GM13977 (cell line): ENCODE data around the gene SYT17.

ENCODE experiments used
- DNase-seq: peaks from one replicate; pipeline ENCODE4 v3.0.0; 2012; ENCODE audit warnings: low spot score
- in situ Hi-C: fragments of 300-500 bp; cut with MboI; formaldehyde crosslinking; loops from one replicate; pipeline ENCODE4 v1.12.0; 2022; ENCODE audit warnings: low sequenced_read_pairs, low pct_unique_long_range_greater_than_20kb, mixed read lengths, inconsistent platforms; ENCODE audit not compliant: unreplicated experiment
- TF ChIP-seq, protein P1 (sequence below): IDR thresholded peaks from 2 replicates; pipeline ENCODE4 v1.5.1; 2012; ENCODE audit warnings: mild to moderate bottlenecking, control low read depth; ENCODE audit not compliant: insufficient read depth; ENCODE audit errors: extremely low read depth, missing control alignments

The SYT17 gene, protein sequence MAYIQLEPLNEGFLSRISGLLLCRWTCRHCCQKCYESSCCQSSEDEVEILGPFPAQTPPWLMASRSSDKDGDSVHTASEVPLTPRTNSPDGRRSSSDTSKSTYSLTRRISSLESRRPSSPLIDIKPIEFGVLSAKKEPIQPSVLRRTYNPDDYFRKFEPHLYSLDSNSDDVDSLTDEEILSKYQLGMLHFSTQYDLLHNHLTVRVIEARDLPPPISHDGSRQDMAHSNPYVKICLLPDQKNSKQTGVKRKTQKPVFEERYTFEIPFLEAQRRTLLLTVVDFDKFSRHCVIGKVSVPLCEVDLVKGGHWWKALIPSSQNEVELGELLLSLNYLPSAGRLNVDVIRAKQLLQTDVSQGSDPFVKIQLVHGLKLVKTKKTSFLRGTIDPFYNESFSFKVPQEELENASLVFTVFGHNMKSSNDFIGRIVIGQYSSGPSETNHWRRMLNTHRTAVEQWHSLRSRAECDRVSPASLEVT

DNA sequence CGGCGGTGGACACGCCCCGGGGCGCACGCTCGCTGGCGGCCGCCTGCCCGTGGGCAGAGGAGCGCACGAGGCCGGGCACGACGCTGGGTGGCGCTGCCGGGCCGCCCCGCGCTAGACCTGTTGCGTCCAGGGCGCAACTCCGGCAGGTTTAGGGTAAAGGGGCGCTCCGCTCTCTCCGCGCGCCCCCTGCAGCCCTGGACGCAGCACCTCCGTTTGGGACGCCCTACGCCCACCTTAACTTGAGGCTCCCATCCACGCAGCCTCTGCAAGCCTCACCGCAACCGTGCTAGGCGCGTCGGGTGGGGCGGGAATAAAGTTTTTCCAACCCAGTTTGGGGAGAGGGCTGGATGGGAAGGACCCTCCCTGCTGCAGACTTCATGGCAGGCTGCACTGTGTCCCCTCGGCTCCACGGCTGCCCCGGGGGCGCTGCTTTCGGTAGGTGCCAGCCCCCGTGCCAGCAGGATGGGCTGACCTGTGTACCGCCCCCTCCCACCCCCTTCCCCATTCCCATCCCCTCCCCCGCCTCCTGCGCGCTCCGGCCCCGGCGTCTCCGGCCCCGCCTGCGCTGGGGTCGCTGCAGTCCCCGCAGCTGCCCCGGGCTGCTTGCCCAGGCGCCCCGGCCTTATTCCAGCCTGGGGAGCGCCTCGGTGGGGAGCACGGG, at the start of gene SYT17:
Gene SYT17 (plus strand): TSS at position 531 of the 661 bp plus-strand sequence. CDS start 407 bp downstream, outside the sequence.
- TF ChIP-seq, protein P1, sequence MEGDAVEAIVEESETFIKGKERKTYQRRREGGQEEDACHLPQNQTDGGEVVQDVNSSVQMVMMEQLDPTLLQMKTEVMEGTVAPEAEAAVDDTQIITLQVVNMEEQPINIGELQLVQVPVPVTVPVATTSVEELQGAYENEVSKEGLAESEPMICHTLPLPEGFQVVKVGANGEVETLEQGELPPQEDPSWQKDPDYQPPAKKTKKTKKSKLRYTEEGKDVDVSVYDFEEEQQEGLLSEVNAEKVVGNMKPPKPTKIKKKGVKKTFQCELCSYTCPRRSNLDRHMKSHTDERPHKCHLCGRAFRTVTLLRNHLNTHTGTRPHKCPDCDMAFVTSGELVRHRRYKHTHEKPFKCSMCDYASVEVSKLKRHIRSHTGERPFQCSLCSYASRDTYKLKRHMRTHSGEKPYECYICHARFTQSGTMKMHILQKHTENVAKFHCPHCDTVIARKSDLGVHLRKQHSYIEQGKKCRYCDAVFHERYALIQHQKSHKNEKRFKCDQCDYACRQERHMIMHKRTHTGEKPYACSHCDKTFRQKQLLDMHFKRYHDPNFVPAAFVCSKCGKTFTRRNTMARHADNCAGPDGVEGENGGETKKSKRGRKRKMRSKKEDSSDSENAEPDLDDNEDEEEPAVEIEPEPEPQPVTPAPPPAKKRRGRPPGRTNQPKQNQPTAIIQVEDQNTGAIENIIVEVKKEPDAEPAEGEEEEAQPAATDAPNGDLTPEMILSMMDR = peak; percentile 92
- in situ Hi-C loops = loop anchor here (10.0 kb wide), 1 partner anchor 83 kb away; no protein-coding TSS in a partner anchor
- DNase-seq = peak; percentile 94

DNA sequence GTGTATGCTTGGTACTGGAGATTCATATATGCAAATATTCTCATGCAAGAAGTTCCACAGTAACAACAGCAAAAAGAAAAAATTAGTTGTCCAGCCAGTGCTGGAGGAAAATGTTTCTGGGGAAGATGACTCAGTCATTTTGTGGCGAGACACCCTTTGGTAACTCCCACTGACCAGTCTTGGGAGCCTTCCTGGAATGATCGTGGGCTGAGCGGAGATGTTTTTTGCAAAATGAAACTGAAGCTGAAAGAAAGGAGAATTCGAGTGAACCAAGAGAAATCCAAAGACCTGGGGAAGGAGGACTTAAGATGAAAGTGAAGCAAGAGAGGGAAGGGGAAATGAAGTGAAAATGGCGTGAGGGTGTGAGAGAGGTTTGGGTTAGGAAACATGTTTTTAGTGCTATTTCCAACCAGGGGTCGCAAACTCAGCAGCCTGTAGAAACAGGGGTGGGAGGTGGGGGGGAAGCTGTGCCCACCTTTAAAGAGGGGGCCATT, 49.1 kb upstream of the SYT17 start:
- TF ChIP-seq, protein P1 = no peak
- in situ Hi-C loops = no loop called here
- no peak for DNase-seq

DNA sequence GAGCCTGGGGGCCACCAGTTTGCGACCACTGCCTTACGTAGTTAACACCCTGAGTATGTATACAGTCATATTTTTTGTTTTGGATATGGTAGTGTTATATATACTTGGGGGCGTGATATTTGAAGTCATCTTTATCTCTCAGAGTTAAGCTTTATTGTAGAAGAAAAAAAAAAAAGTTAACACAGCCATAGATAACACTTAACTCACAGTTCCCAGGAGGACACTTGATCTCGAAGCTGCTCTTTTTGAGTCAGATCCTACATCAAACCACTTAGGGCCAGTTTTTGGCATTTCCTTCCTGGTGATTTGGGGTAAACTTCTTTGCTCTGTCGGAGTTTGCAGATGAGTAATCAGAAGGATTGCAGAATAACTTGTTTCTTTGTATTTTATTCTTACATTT, 48.5 kb upstream of the SYT17 start:
- TF ChIP-seq, protein P1 = no peak
- no peak for DNase-seq
- in situ Hi-C loops = no loop called here

DNA sequence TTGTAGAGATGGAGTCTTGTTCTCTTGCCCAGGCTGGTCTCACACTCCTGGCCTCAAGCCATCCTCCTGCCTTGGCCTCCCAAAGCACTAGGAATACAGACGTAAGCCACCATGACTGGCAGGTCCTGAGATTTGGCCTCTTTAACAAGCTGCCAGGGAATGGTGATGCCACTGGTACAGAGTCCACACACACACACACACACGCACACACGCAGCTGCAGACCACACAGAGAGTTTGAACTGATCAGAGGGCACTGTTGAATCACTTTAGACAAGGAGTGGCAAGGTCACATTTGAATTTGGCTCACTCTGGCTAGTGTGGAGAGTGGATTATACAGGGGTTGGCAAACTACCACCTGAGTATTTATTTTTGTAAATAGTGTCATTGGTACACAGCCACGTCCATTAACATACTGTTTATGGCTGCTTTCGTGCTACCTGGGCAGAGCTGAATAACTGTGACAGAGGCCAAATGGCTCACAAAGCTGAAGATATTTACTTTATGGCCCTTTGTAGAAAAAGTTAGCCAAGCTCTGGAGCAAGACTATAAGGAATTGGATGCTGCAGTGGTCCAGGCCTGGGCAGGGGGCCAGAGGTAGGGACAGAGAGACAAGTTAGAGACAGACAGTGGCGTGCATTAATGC, 44.4 kb upstream of the SYT17 start:
- in situ Hi-C loops = no loop called here
- DNase-seq = no peak
- TF ChIP-seq, protein P1 = no peak

DNA sequence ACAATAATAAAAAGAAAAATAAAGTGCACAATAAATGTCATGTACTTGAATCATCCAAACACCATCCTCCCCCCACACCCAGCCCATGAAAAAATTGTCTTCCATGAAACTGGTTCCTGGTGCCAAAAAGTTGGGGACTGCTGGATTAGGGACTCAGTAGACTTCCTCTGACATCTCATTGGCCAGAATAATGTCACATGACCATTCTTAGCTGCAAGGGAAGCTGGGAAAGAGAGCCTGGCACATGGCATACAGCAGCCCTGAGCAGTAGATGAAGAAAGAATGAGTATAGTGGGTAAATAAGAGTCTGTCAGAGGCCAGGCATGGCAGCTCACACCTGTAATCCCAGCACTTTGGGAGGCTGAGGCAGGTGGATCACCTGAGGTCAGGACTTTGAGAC, 41.7 kb upstream of the SYT17 start:
- in situ Hi-C loops = no loop called here
- no peak for DNase-seq
- TF ChIP-seq, protein P1 = no peak

DNA sequence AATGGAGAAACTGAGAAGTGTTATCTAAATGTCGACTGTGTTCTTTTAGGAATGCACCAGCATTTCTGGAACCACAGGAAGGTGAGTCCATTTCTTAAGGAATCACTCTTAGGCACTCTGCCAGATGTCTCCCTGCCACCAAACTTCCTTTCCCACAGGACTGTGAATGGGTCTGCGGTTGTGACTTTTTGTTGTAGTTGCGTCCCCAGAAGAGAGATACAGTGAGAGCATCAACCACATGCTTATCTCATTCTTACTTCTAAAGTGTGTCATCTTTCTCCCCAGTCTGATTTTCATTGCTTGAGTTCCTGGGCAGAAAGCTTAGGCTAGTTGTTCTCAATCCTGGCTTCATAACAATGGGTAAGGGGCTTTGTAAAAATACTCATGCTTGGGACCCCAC, 40.8 kb upstream of the SYT17 start:
- DNase-seq = no peak
- TF ChIP-seq, protein P1 = no peak
- in situ Hi-C loops = no loop called here
